Activated T-cell treated with anti-CD3 and anti-CD28 coated beads for 48 hours (primary cell): ENCODE data around the gene SLC17A1.

Source experiments
- DNase-seq: peaks from one replicate; pipeline ENCODE4 v3.0.0-alpha.2; 2020; ENCODE audit warnings: low read depth

Gene SLC17A1, protein sequence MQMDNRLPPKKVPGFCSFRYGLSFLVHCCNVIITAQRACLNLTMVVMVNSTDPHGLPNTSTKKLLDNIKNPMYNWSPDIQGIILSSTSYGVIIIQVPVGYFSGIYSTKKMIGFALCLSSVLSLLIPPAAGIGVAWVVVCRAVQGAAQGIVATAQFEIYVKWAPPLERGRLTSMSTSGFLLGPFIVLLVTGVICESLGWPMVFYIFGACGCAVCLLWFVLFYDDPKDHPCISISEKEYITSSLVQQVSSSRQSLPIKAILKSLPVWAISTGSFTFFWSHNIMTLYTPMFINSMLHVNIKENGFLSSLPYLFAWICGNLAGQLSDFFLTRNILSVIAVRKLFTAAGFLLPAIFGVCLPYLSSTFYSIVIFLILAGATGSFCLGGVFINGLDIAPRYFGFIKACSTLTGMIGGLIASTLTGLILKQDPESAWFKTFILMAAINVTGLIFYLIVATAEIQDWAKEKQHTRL

GRCh38 chr6:25831532-25832306 lies at the start of gene SLC17A1:
SLC17A1 (minus strand) TSS chr6:25832052; CDS start chr6:25830557, 1,495 bp downstream.
- DNase-seq, result no peak

GRCh38 chr6:25880601-25881000 lies 48.7 kb upstream of the SLC17A1 start:
- no peak for DNase-seq

- no peak for DNase-seq
These were observed 47.0 kb upstream of the SLC17A1 start for GRCh38 chr6:25878721-25879322.

GRCh38 chr6:25875926-25876602 lies 44.2 kb upstream of the SLC17A1 start:
- no peak for DNase-seq

GRCh38 chr6:25875563-25875905 lies 43.7 kb upstream of the SLC17A1 start:
- DNase-seq, result no peak

DNA sequence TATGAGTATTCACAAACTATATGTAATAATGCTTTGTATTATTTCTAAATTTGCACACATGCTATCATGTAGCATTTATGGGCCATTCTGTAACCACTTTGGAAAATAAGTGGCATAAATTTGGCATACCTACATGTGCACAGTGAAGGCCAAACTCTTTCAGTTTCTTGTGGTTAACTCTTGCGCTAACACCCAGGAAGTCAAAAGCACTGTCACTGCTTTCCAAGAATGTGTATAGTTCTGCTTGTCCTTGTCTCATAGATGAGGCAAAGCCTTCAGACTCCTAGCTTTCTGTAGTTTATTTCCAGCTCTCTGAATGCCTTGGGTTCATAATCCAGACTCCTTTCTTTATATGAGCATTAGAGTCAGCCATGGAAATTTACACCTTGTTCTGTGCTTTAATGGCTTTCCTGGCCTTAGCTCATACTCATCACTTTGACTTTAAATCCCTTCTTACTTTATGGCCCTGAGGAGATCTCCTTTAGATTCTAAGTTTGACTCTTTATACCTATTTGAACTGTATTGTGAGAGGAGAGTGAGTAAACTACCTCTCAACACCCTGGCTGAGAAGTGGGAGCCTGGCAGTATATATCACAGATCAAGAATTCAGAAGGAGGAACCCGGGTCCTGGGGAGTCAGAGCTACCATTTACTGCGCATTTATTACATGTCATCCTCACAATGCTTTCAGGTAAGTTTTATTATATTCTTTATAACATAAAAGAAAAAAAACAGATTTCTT lies 43.1 kb upstream of the SLC17A1 start:
- DNase-seq, result no peak

DNA sequence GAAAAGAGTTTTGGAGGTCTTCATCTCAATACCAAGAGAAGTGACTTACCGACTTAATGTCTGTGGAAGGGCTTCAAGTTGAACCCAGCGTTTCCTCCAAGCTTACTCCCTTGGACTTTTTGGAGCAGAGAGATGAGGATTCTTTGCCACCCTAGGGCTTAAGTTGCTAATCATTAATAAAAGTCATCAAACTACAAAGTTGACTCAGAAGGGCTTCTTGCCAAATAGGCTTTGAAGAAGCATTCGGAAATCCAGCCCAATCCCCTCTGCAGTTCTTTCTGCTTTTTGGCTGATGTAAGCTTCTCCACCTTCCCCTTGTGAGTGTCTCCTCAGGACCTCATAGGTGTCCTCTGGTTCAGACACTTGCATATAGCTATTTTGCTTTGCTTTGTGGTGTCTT lies 42.3 kb upstream of the SLC17A1 start, which contains the start of gene SLC17A3:
SLC17A3 (minus strand) TSS at position 126 of the 400 bp plus-strand sequence. CDS start 5,856 bp downstream, outside the sequence.
- no peak for DNase-seq

DNA sequence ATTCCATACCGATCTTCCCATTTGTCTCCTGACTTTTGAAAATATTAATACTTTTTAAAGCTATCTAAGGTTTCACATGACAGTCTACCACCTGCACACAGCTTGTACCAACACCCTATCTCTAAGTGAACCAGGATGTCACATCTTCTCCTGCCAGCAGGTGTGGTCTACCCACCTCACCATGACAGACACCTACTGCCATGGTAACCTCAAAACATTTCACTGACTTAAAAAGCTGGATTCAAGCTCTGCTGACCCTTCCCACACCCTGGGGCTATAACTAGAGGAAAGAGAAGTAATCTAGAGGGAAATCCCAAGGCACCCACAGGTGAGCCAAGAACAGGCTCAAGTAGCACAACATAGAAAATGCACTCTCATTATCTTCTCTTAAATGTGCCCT lies 41.0 kb upstream of the SLC17A1 start:
- DNase-seq, result no peak

- DNase-seq, result no peak
These were observed 38.0 kb upstream of the SLC17A1 start for GRCh38 chr6:25869840-25870239.

DNA sequence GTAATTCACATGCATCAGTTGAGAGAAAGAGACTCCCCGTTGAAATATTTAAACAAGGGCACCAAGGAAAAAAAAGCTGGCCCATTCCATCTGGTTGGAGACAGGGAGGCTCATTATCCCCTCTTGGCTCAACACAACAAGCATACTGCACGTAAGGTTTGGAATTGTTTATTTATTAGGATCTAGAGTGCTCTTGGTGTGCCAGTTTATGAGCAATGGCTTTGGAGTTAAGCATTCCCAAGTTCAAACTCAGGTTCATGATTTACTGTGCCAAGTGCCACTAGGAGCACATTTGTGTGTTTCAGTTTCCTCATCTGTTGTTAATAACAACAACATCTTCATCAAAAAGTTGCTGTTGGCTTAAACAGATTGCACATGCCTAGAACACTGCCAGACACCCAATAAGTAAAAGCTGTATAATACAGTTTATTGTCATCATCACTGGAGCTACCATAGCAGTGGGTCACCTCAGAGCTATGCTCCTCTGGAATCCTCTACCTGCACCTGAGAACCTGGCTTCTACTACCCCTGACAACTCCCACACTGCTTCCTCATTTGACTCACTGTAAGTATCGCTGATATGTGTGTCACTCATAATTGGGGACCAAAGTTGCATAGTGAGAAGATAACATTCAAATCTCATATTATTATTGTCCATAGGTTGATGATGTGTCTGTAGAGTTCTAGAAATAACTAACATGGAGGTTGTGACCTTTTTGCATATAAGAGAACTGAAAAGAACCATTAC lies 36.8 kb upstream of the SLC17A1 start:
- DNase-seq, result no peak

DNA sequence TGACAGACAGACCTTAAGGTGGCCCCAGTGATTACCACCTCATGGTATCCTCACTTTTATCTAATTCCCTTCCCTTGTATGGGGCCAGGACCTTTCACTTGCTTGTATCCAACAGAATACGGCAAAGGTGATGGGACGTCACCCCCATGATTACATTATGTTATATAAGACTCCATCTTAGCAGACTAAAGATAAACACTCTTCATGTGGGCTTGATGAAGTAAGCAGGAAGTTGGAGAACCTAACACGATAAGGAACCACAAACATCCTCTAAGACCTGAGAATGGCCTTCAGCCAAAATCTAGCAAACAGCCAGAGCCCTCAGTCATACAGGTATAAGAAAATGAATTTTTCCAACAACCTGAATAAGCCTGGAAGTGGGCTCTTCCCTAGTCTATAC lies 34.2 kb upstream of the SLC17A1 start:
- no peak for DNase-seq

GRCh38 chr6:25863360-25863759 lies 31.5 kb upstream of the SLC17A1 start:
- DNase-seq, result no peak

- DNase-seq, result no peak
These were observed 30.3 kb upstream of the SLC17A1 start for GRCh38 chr6:25862199-25862598.

DNA sequence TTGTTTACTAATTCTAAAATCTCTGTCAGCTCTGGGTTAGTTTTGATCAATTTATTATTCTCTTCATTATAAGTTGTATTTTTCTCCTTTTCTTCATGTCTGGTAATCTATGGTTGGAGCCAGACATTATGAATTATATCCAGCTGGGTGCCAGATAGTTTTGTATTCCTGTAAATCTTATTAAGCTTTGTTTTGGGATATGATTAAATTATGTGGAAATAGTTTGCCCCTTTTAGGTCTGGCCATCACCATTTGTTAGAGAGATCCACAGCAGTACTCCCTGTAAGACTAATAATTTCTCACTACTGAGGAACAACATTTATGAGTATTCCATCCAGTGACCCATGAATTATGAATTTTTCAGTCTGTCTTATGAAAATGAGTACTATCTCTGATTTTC lies 20.9 kb upstream of the SLC17A1 start:
- DNase-seq, result no peak

DNA sequence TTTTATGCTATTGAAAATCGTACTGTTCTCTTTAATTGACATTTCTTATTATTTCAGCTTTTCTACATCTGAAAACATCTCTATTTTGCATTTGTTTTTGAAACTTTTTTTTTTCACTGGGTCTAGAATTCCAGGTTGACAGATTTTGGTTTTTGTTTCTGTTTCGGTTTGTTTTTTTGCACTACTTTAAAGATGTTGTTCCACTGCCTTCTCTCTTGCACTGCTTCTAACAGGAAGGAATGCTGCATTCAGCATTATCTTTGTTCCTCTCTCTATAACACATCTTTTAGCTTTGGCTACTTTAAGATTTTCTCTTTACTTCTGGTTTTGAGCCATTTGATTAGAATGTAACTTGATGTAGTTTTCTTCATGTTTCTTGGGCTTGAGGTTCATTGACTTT lies 20.1 kb upstream of the SLC17A1 start:
- DNase-seq, result no peak

GRCh38 chr6:25844518-25844917 lies 12.7 kb upstream of the SLC17A1 start:
- no peak for DNase-seq

- no peak for DNase-seq
These were observed 10.7 kb upstream of the SLC17A1 start for GRCh38 chr6:25842526-25842925.

GRCh38 chr6:25835442-25836283 lies 3.8 kb upstream of the SLC17A1 start:
- DNase-seq, result no peak

DNA sequence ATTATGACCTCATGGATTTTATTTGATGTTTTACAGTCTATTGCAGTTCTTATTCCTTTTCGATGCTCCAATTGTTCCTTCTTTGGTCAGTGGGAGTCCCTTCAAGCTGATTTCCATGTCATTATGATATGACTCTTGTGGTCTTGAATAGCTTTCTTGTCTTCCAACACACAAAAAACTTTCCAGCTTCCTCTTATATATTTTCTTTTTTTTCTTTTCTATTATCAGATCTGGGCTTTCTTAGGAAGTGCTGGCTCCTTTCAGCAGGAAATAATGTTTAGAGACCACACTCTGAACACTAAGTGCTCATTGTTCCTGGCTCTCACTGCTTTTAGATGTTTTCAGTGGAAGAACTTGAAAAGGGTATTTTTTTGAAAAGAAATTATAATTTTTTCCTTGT lies 3.1 kb upstream of the SLC17A1 start:
- no peak for DNase-seq

GRCh38 chr6:25833136-25833535 lies 1.3 kb upstream of the SLC17A1 start:
- DNase-seq, result no peak
